Kidney epithelial cell (primary cell): ENCODE results near the gene EHD3. TPM values are rescaled to one million over a fixed set of nuclear protein-coding genes. Genes with fewer than 3 reads are reported as not detected.

ENCODE experiments used
- DNase-seq: peaks from one replicate; pipeline ENCODE4 v3.0.0-alpha.2; 2010; ENCODE audit warnings: low read depth
- H3K27me3 ChIP-seq: 2 replicates; pipeline ENCODE4 v1.6.0; 2011; ENCODE audit warnings: low read length; ENCODE audit not compliant: control insufficient read depth, insufficient read depth
- H3K36me3 ChIP-seq: 2 replicates; pipeline ENCODE4 v1.5.1; 2011; ENCODE audit warnings: low read length; ENCODE audit not compliant: control insufficient read depth, insufficient read depth
- H3K4me3 ChIP-seq: 2 replicates; pipeline ENCODE4 v1.5.1; 2011; ENCODE audit warnings: low read depth, mild to moderate bottlenecking, control low read depth, low read length
- total RNA-seq: library from RNA; depleted of rRNA; stranded (reverse); fragments of >200 nt; gene quantifications from 2 replicates; pipeline ENCODE4 v1.2.3, GENCODE V29; 2015
- TF ChIP-seq, protein P1 (sequence below): IDR thresholded peaks from 2 replicates; pipeline ENCODE4 v1.5.1; 2011; ENCODE audit warnings: mild to moderate bottlenecking, moderate library complexity, low read length, control low read depth, inconsistent platforms; ENCODE audit not compliant: insufficient read depth, poor library complexity, severe bottlenecking

The EHD3 gene
- total RNA-seq, 1 donor from 2014 or later: 11.4 TPM

GRCh38 chr2:31265234-31265633, 31.3 kb downstream of the EHD3 start:
- no peaks in the 10 kb centered on the region for H3K27me3 ChIP-seq
- H3K36me3 ChIP-seq: no peaks in the 10 kb centered on the region
- TF ChIP-seq, protein P1, sequence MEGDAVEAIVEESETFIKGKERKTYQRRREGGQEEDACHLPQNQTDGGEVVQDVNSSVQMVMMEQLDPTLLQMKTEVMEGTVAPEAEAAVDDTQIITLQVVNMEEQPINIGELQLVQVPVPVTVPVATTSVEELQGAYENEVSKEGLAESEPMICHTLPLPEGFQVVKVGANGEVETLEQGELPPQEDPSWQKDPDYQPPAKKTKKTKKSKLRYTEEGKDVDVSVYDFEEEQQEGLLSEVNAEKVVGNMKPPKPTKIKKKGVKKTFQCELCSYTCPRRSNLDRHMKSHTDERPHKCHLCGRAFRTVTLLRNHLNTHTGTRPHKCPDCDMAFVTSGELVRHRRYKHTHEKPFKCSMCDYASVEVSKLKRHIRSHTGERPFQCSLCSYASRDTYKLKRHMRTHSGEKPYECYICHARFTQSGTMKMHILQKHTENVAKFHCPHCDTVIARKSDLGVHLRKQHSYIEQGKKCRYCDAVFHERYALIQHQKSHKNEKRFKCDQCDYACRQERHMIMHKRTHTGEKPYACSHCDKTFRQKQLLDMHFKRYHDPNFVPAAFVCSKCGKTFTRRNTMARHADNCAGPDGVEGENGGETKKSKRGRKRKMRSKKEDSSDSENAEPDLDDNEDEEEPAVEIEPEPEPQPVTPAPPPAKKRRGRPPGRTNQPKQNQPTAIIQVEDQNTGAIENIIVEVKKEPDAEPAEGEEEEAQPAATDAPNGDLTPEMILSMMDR: no peak
- H3K4me3 ChIP-seq: no peak overlapping the region
- DNase-seq: no peak

DNA sequence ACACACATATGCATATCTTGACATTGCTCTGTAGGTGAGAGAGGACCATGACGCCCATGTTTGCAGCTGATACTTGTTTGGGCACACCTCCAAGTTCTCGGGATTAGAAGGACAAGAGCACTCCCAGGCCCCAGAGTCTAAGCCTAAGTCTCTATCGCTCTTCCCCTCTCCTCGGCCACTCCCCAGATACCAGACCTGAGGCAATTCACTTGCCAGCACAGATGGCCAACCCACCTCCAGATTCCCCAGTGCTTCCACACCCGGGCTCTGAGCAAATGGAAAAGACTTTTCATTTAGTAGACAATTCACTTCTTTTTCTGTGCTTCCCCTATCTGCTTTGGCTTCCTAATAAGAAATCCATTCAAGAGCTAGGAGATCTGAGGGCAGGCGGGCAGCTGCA, 32.9 kb downstream of the EHD3 start:
- TF ChIP-seq, protein P1: no peak
- H3K27me3 ChIP-seq: no peaks in the 10 kb centered on the region
- no peak overlapping the region for H3K4me3 ChIP-seq
- no peak for DNase-seq
- no peaks in the 10 kb centered on the region for H3K36me3 ChIP-seq

GRCh38 chr2:31267437-31268120, 33.6 kb downstream of the EHD3 start:
- Histone ChIP-seq H3K36me3 (no peaks in the 10 kb centered on the region), H3K27me3 (no peaks in the 10 kb centered on the region), H3K4me3 (no peak overlapping the region)
- DNase-seq: no peak
- TF ChIP-seq, protein P1: no peak

DNA sequence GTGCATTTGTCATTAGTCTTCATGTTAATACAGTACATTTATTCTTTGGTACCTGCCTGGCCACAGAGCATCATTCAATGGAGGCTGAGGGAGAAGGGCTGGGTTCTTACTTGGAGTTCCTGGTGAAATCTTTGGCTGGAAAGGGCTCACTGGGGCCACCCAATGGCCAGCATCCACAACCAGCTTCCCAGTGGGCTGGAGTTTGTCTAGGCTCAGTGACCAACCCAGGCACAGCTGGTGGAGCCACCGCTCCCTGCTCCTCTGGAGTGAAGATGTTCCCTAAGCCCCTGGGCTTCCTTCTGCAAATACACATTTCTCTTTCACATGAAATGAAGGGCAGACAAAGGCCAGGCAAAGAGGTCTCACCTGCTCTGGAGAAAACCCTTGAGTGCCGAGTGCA, 34.4 kb downstream of the EHD3 start:
- Histone ChIP-seq H3K4me3 (no peak overlapping the region), H3K36me3 (no peaks in the 10 kb centered on the region), H3K27me3 (no peaks in the 10 kb centered on the region)
- no peak for DNase-seq
- TF ChIP-seq, protein P1: no peak

DNA sequence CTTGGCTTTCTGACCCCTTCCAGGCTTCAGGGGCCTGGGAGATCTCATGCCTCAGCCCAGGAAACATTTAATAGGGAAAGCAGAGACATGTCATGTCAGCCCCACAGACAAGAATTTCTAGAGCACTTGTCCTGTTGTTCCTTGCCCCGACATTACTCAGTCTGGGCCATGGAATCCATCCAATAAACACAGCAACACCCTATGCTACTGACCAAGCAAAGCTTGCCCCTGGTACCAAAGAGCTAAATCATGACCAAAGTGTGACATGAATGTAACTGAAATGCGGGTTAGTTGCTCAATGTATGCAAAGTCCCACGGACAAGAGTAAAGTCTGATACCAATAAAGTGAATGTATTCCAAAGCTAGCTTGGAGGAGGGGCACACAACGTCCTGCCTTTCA, 35.1 kb downstream of the EHD3 start:
- TF ChIP-seq, protein P1: no peak
- Histone ChIP-seq H3K27me3 (no peaks in the 10 kb centered on the region), H3K36me3 (no peaks in the 10 kb centered on the region), H3K4me3 (no peak overlapping the region)
- DNase-seq: no peak

GRCh38 chr2:31270131-31270530, 36.2 kb downstream of the EHD3 start:
- TF ChIP-seq, protein P1: no peak
- Histone ChIP-seq H3K36me3 (no peaks in the 10 kb centered on the region), H3K4me3 (no peak overlapping the region), H3K27me3 (no peaks in the 10 kb centered on the region)
- peak; percentile 60 for DNase-seq
